Smooth muscle cell (in vitro differentiated cells): ENCODE results near the gene MMP10. TPM values are rescaled to one million over a fixed set of nuclear protein-coding genes. Genes with fewer than 3 reads are reported as not detected.

Experiments
- DNase-seq: peaks from one replicate; lab custom pipeline; 2025; ENCODE audit not compliant: unreplicated experiment; lab: John Stamatoyannopoulos, UW
- H2AFZ ChIP-seq: fragments of 200-600 bp; sonication (generic); 2 replicates; pipeline ENCODE4 v1.6.0; 2016; ENCODE audit warnings: antibody characterized with exemption, low read depth, mild to moderate bottlenecking
- H3F3A ChIP-seq: fragments of 200-600 bp; sonication (generic); 2 replicates; pipeline ENCODE4 v1.6.0; 2017; ENCODE audit warnings: antibody characterized with exemption, low read depth
- H3K27ac ChIP-seq: fragments of 200-600 bp; sonication (generic); 2 replicates; pipeline ENCODE4 v1.5.1; 2016; ENCODE audit warnings: low read depth, mild to moderate bottlenecking
- H3K27me3 ChIP-seq: fragments of 200-600 bp; sonication (generic); 2 replicates; pipeline ENCODE4 v1.6.1; 2016; ENCODE audit warnings: low read depth, mild to moderate bottlenecking
- H3K36me3 ChIP-seq: fragments of 200-600 bp; sonication (generic); 2 replicates; pipeline ENCODE4 v1.5.1; 2016; ENCODE audit warnings: low read depth
- H3K4me1 ChIP-seq: fragments of 200-600 bp; sonication (generic); 2 replicates; pipeline ENCODE4 v1.5.1; 2016; ENCODE audit warnings: low read depth
- H3K4me2 ChIP-seq: fragments of 200-600 bp; sonication (generic); 2 replicates; pipeline ENCODE4 v1.6.0; 2016; ENCODE audit warnings: mild to moderate bottlenecking
- H3K4me3 ChIP-seq: fragments of 200-600 bp; sonication (generic); 2 replicates; pipeline ENCODE4 v1.5.1; 2016; ENCODE audit warnings: mild to moderate bottlenecking
- H3K79me2 ChIP-seq: fragments of 200-600 bp; sonication (generic); 2 replicates; pipeline ENCODE4 v1.6.0; 2016; ENCODE audit warnings: low read depth, mild to moderate bottlenecking
- H3K9ac ChIP-seq: fragments of 200-600 bp; sonication (generic); 2 replicates; pipeline ENCODE4 v1.6.0; 2016; ENCODE audit warnings: low read depth
- H3K9me3 ChIP-seq: fragments of 200-600 bp; sonication (generic); replicated peaks from 2 replicates; pipeline ENCODE4 v1.5.1; 2016; ENCODE audit warnings: low read depth
- H4K20me1 ChIP-seq: fragments of 200-600 bp; sonication (generic); 2 replicates; pipeline ENCODE4 v1.6.0; 2016; ENCODE audit warnings: low read depth
- CTCF ChIP-seq: fragments of 200-600 bp; sonication (generic); IDR thresholded peaks from 2 replicates; pipeline ENCODE4 v1.5.1; 2017; ENCODE audit warnings: borderline replicate concordance, mild to moderate bottlenecking, antibody characterized with exemption; ENCODE audit not compliant: insufficient read depth, poor library complexity, severe bottlenecking
- WGBS: methylation state at CpG from one replicate; pipeline ENCODE4 v1.1.7; 2016; ENCODE audit warnings: low lambda C conversion rate; 5-methylcytosine and 5-hydroxymethylcytosine counted together
- polyA plus RNA-seq: library from polyadenylated mRNA; unstranded; fragments of >200 nt; fragmentation: Nextera tagmentation; extraction: Ambion mirVana; gene quantifications from 2 replicates; pipeline ENCODE4 v1.2.1, GENCODE V29; 2016
- total RNA-seq: library from RNA; depleted of rRNA; stranded (reverse); fragments of >200 nt; gene quantifications from 2 replicates; pipeline ENCODE4 v1.2.3, GENCODE V29; 2014

MMP10 gene
- total and polyA plus RNA-seq, 2 experiments from 2014 or later, result 1.1 to 7.3 TPM

- peak overlapping the region; percentile 33 for H3K4me2 ChIP-seq
- H3K4me3 ChIP-seq, result no peak overlapping the region
- TF ChIP-seq CTCF, result no peak
- H3K27me3 ChIP-seq, result no peaks in the 10 kb centered on the region
- no peak overlapping the region for H2AFZ ChIP-seq
- H4K20me1 ChIP-seq, result no peaks in the 10 kb centered on the region
- WGBS, result 46% methylated on average over 2 of the region's 2 CpGs
- no peaks in the 10 kb centered on the region for H3K9me3 ChIP-seq
- no peak for DNase-seq
- no peak overlapping the region for H3K9ac ChIP-seq
- H3K27ac ChIP-seq, result peak overlapping the region; percentile 22
- H3K4me1 ChIP-seq, result peaks cover 5% of the 10 kb centered on the region
- no peaks in the 10 kb centered on the region for H3F3A ChIP-seq
- no peaks in the 10 kb centered on the region for H3K36me3 ChIP-seq
- H3K79me2 ChIP-seq, result no peaks in the 10 kb centered on the region
Observed at GRCh38 chr11:102727890-102728289, 52.5 kb downstream of the MMP10 start.

- no peak within 1 kb of the TSS for H3K4me3 ChIP-seq
- no peaks in the 10 kb centered on the region for H3K27me3 ChIP-seq
- H3K9ac ChIP-seq, result no peak within 1 kb of the TSS
- no peaks in the 10 kb centered on the region for H3K79me2 ChIP-seq
- no peak for DNase-seq
- WGBS, result 47% methylated on average over 2 of the region's 2 CpGs
- peaks cover 5% of the 10 kb centered on the region for H3K4me1 ChIP-seq
- H3K27ac ChIP-seq, result peak within 1 kb of the TSS; percentile 1
- no peaks in the 10 kb centered on the region for H4K20me1 ChIP-seq
- H2AFZ ChIP-seq, result no peak within 1 kb of the TSS
- no peaks in the 10 kb centered on the region for H3K36me3 ChIP-seq
- peak within 1 kb of the TSS; percentile 15 for H3K4me2 ChIP-seq
- TF ChIP-seq CTCF, result no peak
- H3F3A ChIP-seq, result no peaks in the 10 kb centered on the region
- no peaks in the 10 kb centered on the region for H3K9me3 ChIP-seq
Observed at GRCh38 chr11:102724904-102725500, 55.4 kb downstream of the MMP10 start, which contains the start of gene MMP8. Gene MMP8, minus strand, starts transcription at chr11:102724954. Its CDS starts 99 bp downstream, at chr11:102724855.

GRCh38 chr11:102722821-102723220 lies 57.6 kb downstream of the MMP10 start:
- H3K4me2 ChIP-seq, result no peak overlapping the region
- H4K20me1 ChIP-seq, result no peaks in the 10 kb centered on the region
- H3K27ac ChIP-seq, result no peak overlapping the region
- no peak for DNase-seq
- H2AFZ ChIP-seq, result no peak overlapping the region
- H3K36me3 ChIP-seq, result no peaks in the 10 kb centered on the region
- H3K79me2 ChIP-seq, result no peaks in the 10 kb centered on the region
- H3K4me3 ChIP-seq, result no peak overlapping the region
- no peaks in the 10 kb centered on the region for H3K27me3 ChIP-seq
- no peak for TF ChIP-seq CTCF
- H3K9me3 ChIP-seq, result no peaks in the 10 kb centered on the region
- peaks cover 5% of the 10 kb centered on the region for H3K4me1 ChIP-seq
- H3F3A ChIP-seq, result no peaks in the 10 kb centered on the region
- H3K9ac ChIP-seq, result no peak overlapping the region

Other genes with a start within 250 kb of the MMP10 start
- 8.0 and 12.6 TPM in 2 replicates for gene MMP7, start 249.9 kb downstream of the MMP10 start, total RNA-seq
- 4.3 and 16.4 TPM in 2 replicates for gene MMP7, start 249.9 kb downstream of the MMP10 start, polyA plus RNA-seq
- gene MMP20, start 155.3 kb downstream of the MMP10 start, total RNA-seq, result 0.49 TPM in 1 of 2 replicates, not detected in the other
- 0.46 and 0.87 TPM in 2 replicates for gene MMP20, start 155.3 kb downstream of the MMP10 start, polyA plus RNA-seq
- gene MMP27, start 74.9 kb downstream of the MMP10 start, total RNA-seq, result not detected in 2 replicates
- not detected in 2 replicates for gene MMP27, start 74.9 kb downstream of the MMP10 start, polyA plus RNA-seq
- gene MMP8, start 55.7 kb downstream of the MMP10 start, total RNA-seq, result 0.81 TPM in 1 of 2 replicates, not detected in the other
- not detected in 2 replicates for gene MMP8, start 55.7 kb downstream of the MMP10 start, polyA plus RNA-seq
- 27.8 and 38.3 TPM in 2 replicates for gene MMP1, start 17.5 kb upstream of the MMP10 start, total RNA-seq
- gene MMP1, start 17.5 kb upstream of the MMP10 start, polyA plus RNA-seq, result 9.1 and 24.0 TPM in 2 replicates
- 2.8 and 4.3 TPM in 2 replicates for gene MMP3, start 63.0 kb upstream of the MMP10 start, total RNA-seq
- 2.0 and 3.2 TPM in 2 replicates for gene MMP3, start 63.0 kb upstream of the MMP10 start, polyA plus RNA-seq
- gene MMP12, start 94.4 kb upstream of the MMP10 start, total RNA-seq, result 7.7 and 10.7 TPM in 2 replicates
- gene MMP12, start 94.4 kb upstream of the MMP10 start, polyA plus RNA-seq, result 0.62 and 6.0 TPM in 2 replicates
- 2.0 and 3.0 TPM in 2 replicates for gene MMP13, start 175.1 kb upstream of the MMP10 start, total RNA-seq
- gene MMP13, start 175.1 kb upstream of the MMP10 start, polyA plus RNA-seq, result 0.72 and 1.1 TPM in 2 replicates